Stimulated activated naive B cell treated with anti-CD40 and anti-IgM and Interleukin-4, amounts not matched to agents 10 μg/mL and 1 μg/mL and 100 μg/mL, for 72 hours (primary cell): Measurements from ENCODE around the gene PRKG1.
"Not testable (repeated sequence)": the region's sequence is repeated elsewhere in the genome, so short reads cannot be mapped to it uniquely, and the experiment has no call there.

Source experiments
- ATAC-seq, 2 donors: fragments of 150-1000 bp; cut with Tn5 transposase; replicated peaks; 2 replicates each; pipeline ENCODE4 v1.10.0; 2021; ENCODE audit warnings: moderate library complexity in 1 of 2
- DNase-seq: peaks from one replicate; pipeline ENCODE4 v3.0.0; 2021
- H3K27ac Mint-ChIP-seq: one replicate; pipeline ENCODE4 v1.8.0; 2022; ENCODE audit warnings: mild to moderate bottlenecking, mixed read lengths
- H3K27me3 Mint-ChIP-seq, 2 donors: one replicate each; pipeline ENCODE4 v1.8.0; 2022; ENCODE audit warnings: mixed read lengths in 2 of 2
- H3K36me3 Mint-ChIP-seq, 2 donors: one replicate each; pipeline ENCODE4 v1.8.0; 2022; ENCODE audit warnings: mixed read lengths in 2 of 2, mild to moderate bottlenecking in 1 of 2
- H3K4me1 Mint-ChIP-seq, 2 donors: one replicate each; pipeline ENCODE4 v1.8.0; 2022; ENCODE audit warnings: mixed read lengths in 2 of 2, mild to moderate bottlenecking in 1 of 2
- H3K4me3 Mint-ChIP-seq, 2 donors: one replicate each; pipeline ENCODE4 v1.8.0; 2022; ENCODE audit warnings: mild to moderate bottlenecking in 2 of 2, mixed read lengths in 2 of 2, moderate library complexity in 1 of 2
- H3K9me3 Mint-ChIP-seq, 2 donors: one replicate each; pipeline ENCODE4 v1.8.0; 2022; ENCODE audit warnings: mixed read lengths in 2 of 2, mild to moderate bottlenecking in 1 of 2

The PRKG1 gene

DNA sequence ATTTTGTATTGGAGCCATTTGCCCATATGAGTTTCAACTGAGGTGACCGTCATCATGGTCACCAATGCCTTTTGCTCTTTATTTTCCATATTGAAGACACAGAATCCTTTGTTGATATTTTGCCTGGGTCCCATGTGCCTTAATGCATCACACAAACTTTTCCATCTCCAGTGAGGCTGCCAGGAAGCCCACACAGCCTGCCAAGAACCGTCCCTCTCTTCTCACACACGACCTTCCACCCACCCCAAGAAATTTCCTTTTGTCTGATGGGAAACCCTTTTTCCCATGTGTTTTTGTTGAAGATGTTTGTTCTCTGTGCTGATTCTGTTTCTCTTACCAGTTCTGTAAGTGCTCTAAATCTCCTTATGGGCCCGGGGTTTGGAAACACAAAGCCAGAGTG, 456.3 kb downstream of the PRKG1 start:
- Mint-ChIP-seq H3K4me1 (no peaks in the 10 kb centered on the region), H3K27me3 (no peaks in the 10 kb centered on the region), H3K9me3 (no peaks in the 10 kb centered on the region), H3K36me3 (no peaks in the 10 kb centered on the region), H3K27ac (no peak overlapping the region), H3K4me3 (no peak overlapping the region)
- DNase-seq (no peak), ATAC-seq (no peak)

DNA sequence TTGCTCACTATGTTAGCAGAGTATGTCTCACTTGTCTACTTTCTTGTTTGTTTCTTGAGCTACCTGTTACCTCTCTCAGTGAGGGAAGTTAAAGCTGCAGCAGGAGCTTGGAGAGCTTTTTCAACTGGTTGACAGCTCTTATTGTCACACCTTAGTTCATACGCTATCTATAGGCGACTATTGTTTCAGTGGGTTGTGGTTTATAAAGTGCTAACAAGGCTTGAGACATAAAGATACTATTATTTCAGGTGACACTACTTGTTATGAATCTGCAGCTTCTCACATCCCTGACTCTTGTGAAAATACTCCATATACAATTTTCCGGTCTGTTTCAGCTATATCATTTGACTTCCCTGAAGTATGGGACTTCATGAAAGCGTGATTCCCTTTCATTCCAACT, 457.8 kb downstream of the PRKG1 start:
- Mint-ChIP-seq H3K27ac (no peak overlapping the region), H3K4me1 (no peaks in the 10 kb centered on the region), H3K36me3 (no peaks in the 10 kb centered on the region), H3K4me3 (no peak overlapping the region), H3K9me3 (no peaks in the 10 kb centered on the region), H3K27me3 (no peaks in the 10 kb centered on the region)
- DNase-seq (no peak), ATAC-seq (no peak)

DNA sequence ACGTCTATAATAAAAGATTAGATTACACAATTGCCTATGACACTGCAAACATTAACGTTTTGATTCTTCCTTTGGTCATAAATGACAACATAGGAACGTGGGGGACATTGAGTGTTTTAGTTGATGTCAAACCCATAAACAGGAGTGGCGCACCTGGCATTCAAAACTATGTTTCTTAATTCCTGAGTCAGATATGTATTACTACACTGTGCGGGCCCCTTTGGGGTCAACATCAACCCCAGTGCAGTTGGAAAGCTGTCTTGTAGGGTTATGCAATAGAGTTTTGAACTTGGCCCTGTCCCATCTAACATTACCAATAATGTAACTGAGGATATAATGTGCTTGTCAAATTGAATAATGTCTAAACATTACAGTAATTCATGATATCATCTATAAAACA, 468.6 kb downstream of the PRKG1 start:
- DNase-seq = no peak
- Mint-ChIP-seq H3K9me3 (peaks cover 0 to 1% of the 10 kb centered on the region in 2 donors), H3K27ac (no peak overlapping the region), H3K27me3 (no peaks in the 10 kb centered on the region), H3K36me3 (no peaks in the 10 kb centered on the region), H3K4me1 (no peaks in the 10 kb centered on the region), H3K4me3 (no peak overlapping the region)
- ATAC-seq = no peak

DNA sequence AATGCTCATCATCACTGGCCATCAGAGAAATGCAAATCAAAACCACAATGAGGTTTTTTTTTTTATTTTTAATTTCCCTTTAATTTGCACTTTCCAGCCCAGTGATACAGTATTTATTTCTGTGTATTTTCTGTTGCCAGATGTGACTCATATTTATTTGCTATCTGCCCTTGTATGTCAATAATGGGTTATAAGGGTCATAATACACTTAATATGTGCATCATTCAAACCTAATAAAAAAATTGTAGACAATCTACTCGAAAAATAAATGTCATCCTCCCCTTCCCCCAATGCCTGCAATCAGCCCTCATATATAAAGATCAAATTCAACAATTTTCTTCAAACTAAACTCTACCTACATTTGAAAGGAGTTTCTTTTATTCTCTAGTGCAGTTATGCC, 470.6 kb downstream of the PRKG1 start:
- no peaks in the 10 kb centered on the region for H3K4me1 Mint-ChIP-seq
- H3K9me3 Mint-ChIP-seq = peaks cover 0 to 1% of the 10 kb centered on the region in 2 donors

DNA sequence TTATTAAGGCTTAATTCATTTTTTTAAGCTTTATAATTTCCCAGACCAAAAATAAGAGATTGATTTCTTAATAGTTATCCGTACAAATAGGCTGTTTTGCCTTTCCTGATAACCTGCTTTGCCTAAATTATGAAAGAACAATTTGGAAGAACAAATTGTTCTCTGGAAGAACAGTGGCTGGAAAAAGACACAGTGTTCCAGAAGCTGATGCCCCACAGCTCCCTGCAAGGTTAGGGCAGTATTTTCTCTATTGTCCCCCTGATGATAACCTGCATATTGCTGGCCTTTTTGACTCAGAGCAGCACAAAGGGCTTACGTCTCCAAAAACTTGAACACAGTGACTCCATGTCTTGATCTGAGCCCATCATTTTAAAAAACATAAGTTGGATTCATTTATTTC, 473.7 kb downstream of the PRKG1 start:
- Mint-ChIP-seq H3K4me1 (no peaks in the 10 kb centered on the region), H3K4me3 (no peak overlapping the region), H3K36me3 (no peaks in the 10 kb centered on the region), H3K27me3 (no peaks in the 10 kb centered on the region), H3K27ac (no peak overlapping the region), H3K9me3 (peaks cover 0 to 1% of the 10 kb centered on the region in 2 donors)
- ATAC-seq = no peak
- DNase-seq = no peak

More for the DNA sequence above, 470.6 kb downstream of the PRKG1 start:
- Mint-ChIP-seq H3K27me3 (no peaks in the 10 kb centered on the region), H3K27ac (no peak overlapping the region), H3K36me3 (no peaks in the 10 kb centered on the region), H3K4me3 (no peak overlapping the region)
- DNase-seq (no peak), ATAC-seq (no peak)

DNA sequence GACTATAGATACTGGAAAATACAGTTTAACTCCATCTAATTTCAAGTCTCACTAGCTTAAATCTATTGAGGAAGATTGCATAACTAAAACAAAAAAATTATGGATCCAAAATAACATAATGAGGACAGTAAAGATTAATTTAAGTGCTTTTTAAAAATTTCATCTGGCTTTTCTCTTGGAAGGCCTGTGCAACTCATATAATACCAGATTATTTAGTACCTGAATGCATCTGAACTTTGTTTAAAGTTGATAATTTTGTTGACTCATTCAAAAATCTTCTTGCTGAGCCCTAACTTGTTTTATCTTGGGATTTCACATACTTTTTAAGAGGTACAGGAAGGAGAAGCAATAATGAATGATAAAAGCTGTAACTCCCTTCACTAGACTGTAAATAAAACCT, 478.6 kb downstream of the PRKG1 start:
- Mint-ChIP-seq H3K9me3 (no peaks in the 10 kb centered on the region), H3K27ac (no peak overlapping the region), H3K27me3 (no peaks in the 10 kb centered on the region), H3K36me3 (no peaks in the 10 kb centered on the region), H3K4me3 (no peak overlapping the region), H3K4me1 (no peaks in the 10 kb centered on the region)
- ATAC-seq (no peak), DNase-seq (no peak)

DNA sequence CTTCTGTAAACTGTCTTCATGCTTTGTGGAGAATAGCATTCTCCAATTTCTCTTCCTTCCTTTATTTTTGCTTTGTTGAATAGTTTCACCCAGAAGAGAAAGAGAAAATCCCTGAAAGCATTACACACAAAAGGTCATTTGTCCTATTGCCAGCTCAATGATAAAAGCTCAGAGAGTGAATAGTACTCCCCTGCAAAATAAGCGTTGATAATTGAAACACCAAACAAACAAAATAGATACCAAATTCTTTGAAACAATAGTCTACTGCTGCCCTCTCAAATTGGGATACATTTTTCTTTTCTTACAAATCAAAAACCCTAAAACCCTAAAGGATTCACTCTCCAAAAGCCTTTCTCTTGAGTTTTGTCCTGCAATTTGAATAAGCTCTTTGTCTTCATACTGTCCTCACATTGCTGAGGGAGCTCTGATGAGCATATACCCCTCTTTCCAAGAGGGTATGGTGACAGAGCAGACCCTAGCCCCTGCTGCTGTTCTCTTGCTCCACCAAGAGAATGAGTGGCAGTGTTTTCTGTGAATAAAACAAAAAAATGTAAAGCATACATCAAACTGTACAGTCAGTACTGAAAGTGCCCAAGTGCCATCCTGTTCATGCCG, 490.7 kb downstream of the PRKG1 start:
- Mint-ChIP-seq H3K4me1 (no peaks in the 10 kb centered on the region), H3K9me3 (no peaks in the 10 kb centered on the region), H3K27me3 (no peaks in the 10 kb centered on the region), H3K27ac (no peak overlapping the region), H3K36me3 (no peaks in the 10 kb centered on the region), H3K4me3 (no peak overlapping the region)
- ATAC-seq (no peak), DNase-seq (no peak)

DNA sequence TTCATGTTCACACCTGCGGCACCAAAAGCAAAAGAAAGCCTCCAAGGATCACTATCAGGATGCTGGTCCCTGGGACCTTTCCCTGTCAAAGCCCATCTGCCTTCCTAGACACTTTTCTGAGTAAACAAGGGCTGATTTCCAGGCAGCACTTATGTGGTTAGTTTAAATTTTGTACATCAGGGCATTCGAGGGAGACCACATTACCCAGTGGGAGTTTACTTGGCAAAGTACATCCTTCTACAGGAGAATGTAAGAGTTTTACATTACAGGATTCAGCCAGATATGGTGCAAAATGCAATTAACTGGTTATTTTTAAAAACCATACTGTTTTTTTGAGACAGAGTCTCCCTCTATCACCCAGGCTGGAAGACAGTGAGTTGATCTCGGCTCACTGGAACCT, 493.0 kb downstream of the PRKG1 start:
- H3K27me3 Mint-ChIP-seq = no peaks in the 10 kb centered on the region
- H3K27ac Mint-ChIP-seq = no peak overlapping the region
- no peak overlapping the region for H3K4me3 Mint-ChIP-seq
- ATAC-seq (no peak), DNase-seq (no peak)
- no peaks in the 10 kb centered on the region for H3K9me3 Mint-ChIP-seq
- H3K36me3 Mint-ChIP-seq = no peaks in the 10 kb centered on the region
- no peaks in the 10 kb centered on the region for H3K4me1 Mint-ChIP-seq

DNA sequence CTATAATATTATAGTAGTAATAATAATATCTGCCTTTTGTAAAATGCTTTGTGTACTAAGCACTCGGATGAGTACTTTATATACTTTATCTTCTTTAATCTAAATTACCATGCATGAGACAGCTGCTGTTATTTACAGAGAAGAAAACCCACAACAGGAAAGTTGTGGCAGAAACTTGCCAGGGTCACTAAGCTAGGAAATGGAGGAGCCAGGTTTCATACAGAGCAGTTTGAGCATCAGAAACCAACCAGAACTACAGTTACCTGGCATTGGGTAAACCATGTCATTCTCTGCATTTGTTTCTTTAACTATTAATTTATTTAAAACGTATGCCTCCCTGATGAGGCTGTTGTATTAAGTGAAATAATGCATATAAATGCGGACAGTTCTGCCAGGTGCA, 495.2 kb downstream of the PRKG1 start:
- no peak for DNase-seq
- H3K27me3 Mint-ChIP-seq = no peaks in the 10 kb centered on the region
- H3K9me3 Mint-ChIP-seq = no peaks in the 10 kb centered on the region
- no peak for ATAC-seq
- no peaks in the 10 kb centered on the region for H3K36me3 Mint-ChIP-seq
- H3K4me1 Mint-ChIP-seq = no peaks in the 10 kb centered on the region
- H3K4me3 Mint-ChIP-seq = no peak overlapping the region
- H3K27ac Mint-ChIP-seq = no peak overlapping the region

DNA sequence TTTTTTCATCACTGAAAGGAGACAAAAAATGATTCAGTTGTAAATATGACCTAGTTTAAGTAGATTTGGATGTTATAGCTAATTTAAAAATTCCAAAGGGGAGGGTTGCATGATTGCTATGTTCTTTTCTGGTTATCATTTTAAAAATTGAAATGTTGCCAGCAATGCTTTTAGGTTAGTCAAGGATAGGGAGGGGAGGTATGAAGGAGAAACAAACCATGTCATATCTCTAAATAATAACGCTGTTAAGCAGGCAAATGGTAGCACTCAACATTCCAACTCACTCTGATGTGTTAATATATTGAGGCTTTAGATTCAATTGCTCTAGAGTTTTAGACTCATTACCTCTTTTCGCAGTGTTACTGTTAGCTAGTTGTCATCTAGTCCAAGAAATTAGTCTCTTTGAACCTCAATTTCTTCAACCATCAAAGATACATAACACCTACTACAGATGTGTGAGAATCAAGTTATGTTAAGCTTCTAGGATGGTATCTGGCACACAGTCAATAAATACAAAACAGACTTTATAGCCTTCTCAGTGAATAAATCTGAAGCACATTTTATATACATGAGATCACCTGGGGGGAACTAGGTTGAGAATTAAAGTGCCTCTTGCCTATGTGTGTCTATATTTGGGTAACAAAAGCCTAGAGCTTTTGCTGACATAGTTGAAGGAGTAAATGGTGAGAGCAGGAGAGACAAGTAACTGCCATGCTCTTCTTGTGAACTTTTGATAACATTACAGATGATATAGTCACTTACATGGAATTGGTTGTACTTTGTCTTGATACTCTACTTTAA, 500.2 kb downstream of the PRKG1 start:
- Mint-ChIP-seq H3K4me3 (no peak overlapping the region), H3K4me1 (no peaks in the 10 kb centered on the region), H3K27ac (no peak overlapping the region), H3K36me3 (no peaks in the 10 kb centered on the region), H3K27me3 (no peaks in the 10 kb centered on the region), H3K9me3 (no peaks in the 10 kb centered on the region)
- no peak for DNase-seq
- ATAC-seq = peak in 1 of 2 donors; percentile 7

DNA sequence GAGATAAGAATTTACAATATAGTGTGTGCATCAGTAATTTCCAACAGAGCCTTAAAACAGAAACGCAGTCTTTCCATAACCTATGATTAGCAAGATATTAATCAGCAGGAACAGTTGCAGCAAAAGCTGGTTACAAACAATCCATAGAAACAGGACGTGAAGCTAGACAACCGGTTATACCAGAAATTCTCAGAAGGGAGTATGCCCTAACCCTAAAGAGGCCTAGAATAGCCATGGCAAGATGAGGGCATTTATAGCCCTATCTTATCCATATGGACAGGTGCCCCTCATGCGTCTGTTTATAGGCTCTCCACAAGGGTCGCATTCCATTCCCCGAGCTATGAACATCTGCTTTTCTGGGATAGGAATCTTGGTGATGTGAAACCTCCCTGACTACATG, 506.9 kb downstream of the PRKG1 start:
- not testable (repeated sequence) for H3K9me3 Mint-ChIP-seq, H3K36me3 Mint-ChIP-seq, H3K4me3 Mint-ChIP-seq, ATAC-seq, DNase-seq, H3K27me3 Mint-ChIP-seq, H3K27ac Mint-ChIP-seq, H3K4me1 Mint-ChIP-seq

DNA sequence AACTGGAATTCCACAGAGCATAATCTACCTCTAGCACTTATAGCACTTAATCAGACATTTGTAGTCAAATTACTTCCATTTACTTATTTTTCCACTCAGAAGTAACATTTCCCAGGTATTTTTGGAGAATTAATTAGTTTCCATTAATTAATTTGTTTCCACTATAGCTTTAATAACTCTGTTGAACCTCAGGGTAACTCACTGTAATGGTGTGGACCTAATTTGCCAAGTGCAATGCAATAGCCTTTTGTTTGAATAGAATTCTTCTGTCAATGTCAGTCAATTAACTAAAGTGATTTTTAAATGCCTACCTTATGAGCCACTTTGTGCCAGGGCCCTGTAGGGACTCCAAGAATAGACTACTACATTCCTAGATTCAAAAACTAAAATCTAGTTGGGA, 509.7 kb downstream of the PRKG1 start:
- Mint-ChIP-seq H3K4me1 (no peaks in the 10 kb centered on the region), H3K4me3 (no peak overlapping the region), H3K27ac (no peak overlapping the region), H3K27me3 (no peaks in the 10 kb centered on the region), H3K9me3 (peaks cover 4 to 8% of the 10 kb centered on the region in 2 donors), H3K36me3 (no peaks in the 10 kb centered on the region)
- no peak for ATAC-seq
- DNase-seq = no peak

DNA sequence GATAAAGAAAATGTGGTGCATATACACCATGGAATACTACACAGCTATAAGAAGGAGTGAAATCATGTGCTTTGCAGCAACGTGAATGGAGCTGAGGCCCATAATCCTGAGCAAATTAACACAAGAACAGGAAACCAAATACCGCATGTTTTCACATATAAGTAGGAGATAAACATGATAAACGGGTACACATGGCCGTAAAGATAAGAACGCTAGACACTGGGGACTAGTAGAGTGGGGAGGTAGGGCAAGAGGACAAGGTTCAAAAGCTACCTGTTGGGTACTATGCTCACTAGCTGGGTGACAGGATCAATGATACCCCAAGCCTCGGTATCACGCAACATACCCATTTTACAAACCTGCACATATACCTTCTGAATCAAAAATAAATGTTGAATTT, 511.5 kb downstream of the PRKG1 start:
- no peaks in the 10 kb centered on the region for H3K36me3 Mint-ChIP-seq
- H3K4me1 Mint-ChIP-seq = no peaks in the 10 kb centered on the region
- no peaks in the 10 kb centered on the region for H3K27me3 Mint-ChIP-seq
- H3K9me3 Mint-ChIP-seq = peaks cover 4 to 6% of the 10 kb centered on the region in 2 donors
- ATAC-seq = no peak
- H3K27ac Mint-ChIP-seq = no peak overlapping the region
- DNase-seq = no peak
- H3K4me3 Mint-ChIP-seq = no peak overlapping the region

DNA sequence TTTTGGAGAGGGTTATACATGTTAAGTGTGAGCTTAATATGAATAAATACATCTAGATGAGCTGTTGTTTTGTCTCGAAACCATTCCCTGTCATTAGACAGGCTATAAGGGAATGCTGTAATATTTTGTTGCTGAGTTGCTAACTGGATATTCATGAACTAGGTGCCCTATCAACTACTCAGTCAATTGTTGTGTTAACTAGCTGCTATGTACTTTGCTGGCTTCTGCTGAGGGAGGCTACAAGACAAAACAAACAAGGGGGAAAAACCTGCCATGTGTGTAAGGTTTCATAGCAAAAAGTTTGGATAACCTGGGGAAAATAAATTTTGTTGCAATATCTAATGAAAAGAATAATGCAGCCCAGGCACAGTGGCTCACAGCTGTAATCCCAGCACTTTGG, 514.7 kb downstream of the PRKG1 start:
- H3K27me3 Mint-ChIP-seq = no peaks in the 10 kb centered on the region
- H3K9me3 Mint-ChIP-seq = no peaks in the 10 kb centered on the region
- DNase-seq = no peak
- no peak overlapping the region for H3K27ac Mint-ChIP-seq
- ATAC-seq = no peak
- H3K4me1 Mint-ChIP-seq = no peaks in the 10 kb centered on the region
- no peaks in the 10 kb centered on the region for H3K36me3 Mint-ChIP-seq
- H3K4me3 Mint-ChIP-seq = no peak overlapping the region

DNA sequence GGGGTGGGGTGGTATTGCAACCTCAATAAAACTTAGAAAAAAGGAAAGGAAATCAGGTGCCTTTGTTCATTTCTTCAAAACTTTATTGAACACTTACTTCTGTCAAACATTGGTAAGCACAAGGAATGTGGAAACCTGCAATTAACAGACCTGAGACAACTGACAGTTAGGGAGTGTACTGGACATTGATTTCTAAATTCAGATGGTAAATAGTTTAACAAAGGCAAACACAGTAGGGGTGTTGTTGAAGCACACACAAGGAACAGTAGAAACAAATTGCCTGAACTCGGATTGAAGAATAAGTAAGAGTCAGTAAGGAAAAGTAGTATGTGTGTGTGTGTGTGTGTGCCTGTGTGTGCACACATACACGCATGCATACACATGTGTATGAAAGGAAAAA, 516.5 kb downstream of the PRKG1 start:
- H3K9me3 Mint-ChIP-seq = no peaks in the 10 kb centered on the region
- H3K36me3 Mint-ChIP-seq = no peaks in the 10 kb centered on the region
- no peak for DNase-seq
- no peak overlapping the region for H3K27ac Mint-ChIP-seq
- no peaks in the 10 kb centered on the region for H3K4me1 Mint-ChIP-seq
- no peak overlapping the region for H3K4me3 Mint-ChIP-seq
- ATAC-seq = no peak
- no peaks in the 10 kb centered on the region for H3K27me3 Mint-ChIP-seq
